GM12873 (cell line): Measurements from ENCODE around the gene HCST.

Experiments
- TF ChIP-seq, protein P1 (sequence below): IDR thresholded peaks from 2 replicates; pipeline ENCODE4 v1.5.1; 2012; ENCODE audit warnings: low read depth, mild to moderate bottlenecking, moderate library complexity, low read length, control low read depth; ENCODE audit not compliant: insufficient read depth; ENCODE audit errors: missing control alignments

Gene HCST

DNA sequence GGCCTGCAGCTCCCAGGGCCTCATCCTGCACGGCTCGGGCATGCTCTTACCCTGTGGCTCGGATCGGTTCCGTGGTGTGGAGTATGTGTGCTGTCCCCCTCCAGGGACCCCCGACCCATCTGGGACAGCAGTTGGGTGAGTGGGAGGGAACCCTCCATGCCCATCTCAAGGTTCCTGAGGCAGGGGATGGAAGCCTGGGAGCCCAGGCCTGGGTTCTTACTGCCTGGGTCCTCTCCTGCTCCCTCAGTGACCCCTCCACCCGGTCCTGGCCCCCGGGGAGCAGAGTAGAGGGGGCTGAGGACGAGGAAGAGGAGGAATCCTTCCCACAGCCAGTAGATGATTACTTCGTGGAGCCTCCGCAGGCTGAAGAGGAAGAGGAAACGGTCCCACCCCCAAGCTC lies 30.7 kb upstream of the HCST start:
- TF ChIP-seq, protein P1, sequence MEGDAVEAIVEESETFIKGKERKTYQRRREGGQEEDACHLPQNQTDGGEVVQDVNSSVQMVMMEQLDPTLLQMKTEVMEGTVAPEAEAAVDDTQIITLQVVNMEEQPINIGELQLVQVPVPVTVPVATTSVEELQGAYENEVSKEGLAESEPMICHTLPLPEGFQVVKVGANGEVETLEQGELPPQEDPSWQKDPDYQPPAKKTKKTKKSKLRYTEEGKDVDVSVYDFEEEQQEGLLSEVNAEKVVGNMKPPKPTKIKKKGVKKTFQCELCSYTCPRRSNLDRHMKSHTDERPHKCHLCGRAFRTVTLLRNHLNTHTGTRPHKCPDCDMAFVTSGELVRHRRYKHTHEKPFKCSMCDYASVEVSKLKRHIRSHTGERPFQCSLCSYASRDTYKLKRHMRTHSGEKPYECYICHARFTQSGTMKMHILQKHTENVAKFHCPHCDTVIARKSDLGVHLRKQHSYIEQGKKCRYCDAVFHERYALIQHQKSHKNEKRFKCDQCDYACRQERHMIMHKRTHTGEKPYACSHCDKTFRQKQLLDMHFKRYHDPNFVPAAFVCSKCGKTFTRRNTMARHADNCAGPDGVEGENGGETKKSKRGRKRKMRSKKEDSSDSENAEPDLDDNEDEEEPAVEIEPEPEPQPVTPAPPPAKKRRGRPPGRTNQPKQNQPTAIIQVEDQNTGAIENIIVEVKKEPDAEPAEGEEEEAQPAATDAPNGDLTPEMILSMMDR: no peak

DNA sequence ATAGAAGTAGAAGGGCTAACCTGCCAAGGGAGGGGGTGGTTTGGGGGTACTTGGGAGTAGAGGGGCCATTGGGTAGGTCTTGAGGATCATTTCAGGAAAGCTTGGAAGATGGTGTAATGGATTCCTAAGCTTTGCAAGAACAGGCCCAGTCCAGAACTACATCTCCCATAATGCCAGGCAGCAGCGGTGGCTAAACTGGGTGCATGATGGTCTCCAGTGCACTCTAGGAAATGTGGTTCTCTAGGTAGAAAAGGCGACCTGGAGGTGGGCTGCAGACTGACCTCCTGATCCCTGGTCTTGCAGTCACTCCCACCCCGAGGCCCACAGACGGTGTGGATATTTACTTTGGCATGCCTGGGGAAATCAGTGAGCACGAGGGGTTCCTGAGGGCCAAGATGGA lies 30.1 kb upstream of the HCST start:
- TF ChIP-seq, protein P1: no peak

DNA sequence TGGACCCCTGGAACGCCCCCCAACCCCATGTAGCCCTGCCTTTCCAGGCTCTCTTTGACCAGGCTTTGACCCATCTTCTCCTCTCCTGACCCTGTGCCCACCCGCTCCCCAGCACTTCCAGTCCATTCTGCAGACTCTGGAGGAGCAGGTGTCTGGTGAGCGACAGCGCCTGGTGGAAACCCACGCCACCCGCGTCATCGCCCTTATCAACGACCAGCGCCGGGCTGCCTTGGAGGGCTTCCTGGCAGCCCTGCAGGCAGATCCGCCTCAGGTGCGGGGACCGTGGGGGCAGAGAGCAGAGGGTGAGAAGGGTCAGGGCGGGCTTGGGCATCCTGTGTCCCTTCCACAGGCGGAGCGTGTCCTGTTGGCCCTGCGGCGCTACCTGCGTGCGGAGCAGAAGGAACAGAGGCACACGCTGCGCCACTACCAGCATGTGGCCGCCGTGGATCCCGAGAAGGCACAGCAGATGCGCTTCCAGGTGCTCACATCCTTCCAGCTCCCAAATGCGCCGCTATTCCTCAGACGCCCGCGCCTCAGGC lies 27.9 kb upstream of the HCST start:
- TF ChIP-seq, protein P1: no peak

DNA sequence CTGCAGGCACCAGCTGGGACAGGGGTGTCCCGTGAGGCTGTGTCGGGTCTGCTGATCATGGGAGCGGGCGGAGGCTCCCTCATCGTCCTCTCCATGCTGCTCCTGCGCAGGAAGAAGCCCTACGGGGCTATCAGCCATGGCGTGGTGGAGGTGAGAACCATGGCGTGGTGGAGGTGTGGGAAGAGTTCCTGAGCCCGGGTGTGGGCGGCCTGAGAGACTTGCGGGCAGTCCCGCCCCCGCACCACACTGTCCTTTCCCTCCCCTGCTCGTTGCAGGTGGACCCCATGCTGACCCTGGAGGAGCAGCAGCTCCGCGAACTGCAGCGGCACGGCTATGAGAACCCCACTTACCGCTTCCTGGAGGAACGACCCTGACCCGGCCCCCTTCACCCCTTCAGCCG lies 23.3 kb upstream of the HCST start:
- TF ChIP-seq, protein P1: no peak

DNA sequence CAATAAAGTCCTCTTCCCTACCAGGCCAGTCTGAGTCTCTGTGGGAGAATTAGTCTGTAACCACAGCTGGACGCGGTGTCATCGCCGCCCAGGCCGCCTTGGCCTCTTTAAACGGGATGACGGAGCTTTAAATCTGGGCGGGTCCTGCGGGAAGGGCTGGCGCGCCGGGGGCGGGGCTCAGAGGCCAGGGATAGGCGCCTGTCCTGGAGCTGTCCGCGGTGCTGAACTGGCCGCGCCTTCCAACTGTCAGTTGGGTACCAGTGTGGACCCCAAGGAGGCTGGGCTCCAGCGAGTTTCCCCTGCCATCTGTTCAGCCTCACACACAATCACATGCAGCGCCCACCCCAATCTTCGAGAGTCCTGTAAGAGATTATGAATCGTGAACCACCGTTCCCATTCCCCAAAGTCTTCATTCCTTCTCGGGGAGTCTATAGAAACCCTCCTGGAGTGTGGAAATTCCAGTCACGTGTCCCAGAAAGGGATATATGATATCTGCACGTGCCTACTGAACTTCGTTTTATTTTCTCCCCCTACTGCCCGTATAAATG lies 22.5 kb upstream of the HCST start:
- TF ChIP-seq, protein P1: no peak

DNA sequence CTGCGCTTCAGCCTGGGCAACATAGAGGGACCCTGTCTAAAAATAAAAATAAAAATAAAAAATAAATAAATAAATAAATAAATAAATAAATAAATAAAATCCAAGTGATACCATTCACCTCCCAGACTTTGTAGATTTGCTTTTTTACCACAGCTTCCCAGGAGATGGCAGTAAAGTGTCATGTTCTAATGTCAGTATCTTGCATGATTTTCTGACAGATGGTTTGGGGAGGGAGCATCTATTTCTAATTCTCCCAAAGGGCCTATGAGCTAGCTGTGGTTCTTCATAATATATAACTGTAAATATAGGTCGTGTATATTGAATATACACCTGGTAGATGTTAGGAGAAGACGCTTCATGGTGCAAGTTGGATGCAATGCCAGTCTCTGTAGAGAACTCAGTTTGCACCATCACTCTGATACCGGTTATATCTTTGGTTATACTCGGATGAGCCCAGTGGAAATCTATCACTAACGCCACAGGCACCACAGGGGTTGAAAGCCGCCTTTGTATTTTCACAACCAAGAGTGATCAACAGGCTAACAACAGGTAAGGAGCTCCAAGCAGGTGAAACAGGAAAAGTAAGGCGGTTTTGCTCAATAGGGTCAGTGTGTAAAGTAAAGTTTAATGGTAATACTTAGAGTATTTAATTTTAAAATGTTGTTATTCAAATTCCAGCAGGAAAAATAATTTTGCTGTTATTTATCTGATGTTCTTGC lies 20.1 kb upstream of the HCST start:
- TF ChIP-seq, protein P1: peak; percentile 42

DNA sequence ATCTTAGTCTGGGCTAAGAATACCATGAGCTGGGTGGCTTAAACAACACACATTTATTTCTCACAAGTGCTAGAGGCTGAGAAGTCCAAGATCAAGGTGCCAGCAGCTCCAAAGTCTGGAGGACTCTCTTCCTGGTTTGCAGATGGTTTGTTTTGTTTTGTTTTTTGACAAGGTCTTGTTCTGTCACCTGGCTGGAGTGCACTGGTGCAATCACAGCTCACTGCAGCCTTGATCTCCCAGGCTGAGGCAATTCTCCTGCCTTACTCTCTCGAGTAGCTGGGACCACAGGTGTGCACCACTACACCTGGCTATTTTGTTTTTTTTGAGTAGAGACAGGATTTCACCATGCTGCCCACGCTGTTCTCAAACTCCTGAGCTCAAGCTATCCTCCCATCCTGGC lies 18.4 kb upstream of the HCST start:
- TF ChIP-seq, protein P1: no peak
